Kidney capillary endothelial cell (primary cell): ENCODE results near the gene KRTAP5-6.

Source experiments
- DNase-seq: peaks from one replicate; pipeline ENCODE4 v3.0.0-alpha.2; 2018; ENCODE audit warnings: low spot score

KRTAP5-6 gene

GRCh38 chr11:1733716-1734640 lies 37.0 kb downstream of the KRTAP5-6 start:
- DNase-seq, result no peak

GRCh38 chr11:1734641-1735081 lies 37.7 kb downstream of the KRTAP5-6 start:
- DNase-seq, result no peak

- DNase-seq, result no peak
Measured at GRCh38 chr11:1735271-1735670, 38.3 kb downstream of the KRTAP5-6 start.

GRCh38 chr11:1736447-1736992 lies 39.5 kb downstream of the KRTAP5-6 start:
- DNase-seq, result no peak

GRCh38 chr11:1737080-1737757 lies 40.2 kb downstream of the KRTAP5-6 start:
- no peak for DNase-seq

GRCh38 chr11:1738380-1738779 lies 41.4 kb downstream of the KRTAP5-6 start:
- no peak for DNase-seq

DNA sequence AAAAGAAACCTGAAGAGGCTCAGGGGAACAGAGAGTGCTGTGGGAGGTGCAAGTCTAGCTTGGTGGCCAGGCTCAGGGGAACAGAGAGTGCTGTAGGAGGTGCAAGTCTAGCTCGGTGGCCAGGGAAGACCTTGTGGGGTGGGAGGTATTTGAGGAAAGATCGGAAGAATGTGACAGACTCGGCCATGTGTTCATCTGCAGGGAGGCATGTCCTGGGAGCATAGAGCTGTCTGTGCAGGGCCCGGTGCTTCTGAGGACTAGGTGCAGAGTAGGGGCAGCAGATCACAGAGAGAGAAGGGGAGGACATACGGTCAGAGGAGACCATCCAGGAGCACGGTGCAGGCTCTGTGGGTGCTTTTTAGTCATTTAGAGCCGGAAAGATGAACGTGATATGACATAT lies 42.6 kb downstream of the KRTAP5-6 start:
- no peak for DNase-seq

DNA sequence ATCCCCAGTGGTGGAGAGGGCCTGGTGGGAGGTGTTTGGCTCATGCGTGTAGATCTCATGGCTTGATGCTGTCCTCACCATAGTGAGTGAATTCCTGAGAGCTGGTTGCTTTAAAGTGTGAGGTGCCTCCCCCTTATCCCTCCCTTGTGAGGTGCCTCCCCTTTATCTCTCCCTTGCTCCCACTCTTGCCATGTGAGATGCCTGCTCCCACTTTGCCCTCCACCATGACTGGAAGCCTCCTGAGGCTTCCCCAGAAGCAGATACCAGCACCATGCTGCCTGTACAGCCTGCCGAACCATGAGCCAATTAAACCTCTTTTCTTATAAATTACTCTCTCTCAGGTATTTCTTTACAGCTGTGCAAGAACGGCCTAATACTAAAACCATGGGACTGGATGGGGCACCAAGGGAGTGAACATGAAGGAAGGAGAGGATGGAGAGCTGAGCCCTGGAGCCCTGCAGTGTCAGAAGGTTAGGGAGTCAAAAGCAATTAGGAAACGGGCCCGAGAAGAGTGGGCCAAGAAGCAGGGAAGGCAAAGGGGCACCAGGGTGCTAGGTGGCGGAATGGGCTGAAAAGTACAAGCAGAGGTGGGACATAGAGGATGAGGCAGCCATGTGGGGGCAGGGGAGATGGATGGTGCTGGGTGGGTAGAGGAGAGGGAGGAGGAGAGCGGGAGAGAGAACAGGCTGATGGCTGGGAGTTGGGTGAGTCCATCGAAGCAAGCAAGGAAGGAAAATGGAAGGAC lies 44.0 kb downstream of the KRTAP5-6 start:
- no peak for DNase-seq

DNA sequence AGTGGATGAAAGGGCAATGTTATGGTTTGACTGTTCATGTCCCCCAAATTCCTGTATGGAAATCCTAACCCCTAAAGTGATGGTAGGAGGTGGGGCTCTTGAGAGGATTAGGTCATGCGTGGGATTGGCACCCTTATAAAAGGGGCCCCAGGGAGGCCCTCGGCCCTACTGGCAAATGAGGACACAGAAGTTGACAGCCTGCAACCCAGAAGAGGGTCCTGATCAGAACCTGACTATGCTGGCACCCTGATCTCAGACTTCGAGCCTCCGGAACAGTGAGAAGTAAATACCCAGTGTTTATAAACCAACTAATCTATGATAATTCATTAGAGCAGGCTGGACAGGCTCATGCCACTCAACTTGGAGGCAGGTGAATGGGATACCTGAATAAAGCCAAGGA lies 44.7 kb downstream of the KRTAP5-6 start:
- DNase-seq, result no peak

GRCh38 chr11:1742371-1742770 lies 45.4 kb downstream of the KRTAP5-6 start:
- no peak for DNase-seq

- no peak for DNase-seq
Measured at GRCh38 chr11:1742869-1743584, 46.0 kb downstream of the KRTAP5-6 start.

DNA sequence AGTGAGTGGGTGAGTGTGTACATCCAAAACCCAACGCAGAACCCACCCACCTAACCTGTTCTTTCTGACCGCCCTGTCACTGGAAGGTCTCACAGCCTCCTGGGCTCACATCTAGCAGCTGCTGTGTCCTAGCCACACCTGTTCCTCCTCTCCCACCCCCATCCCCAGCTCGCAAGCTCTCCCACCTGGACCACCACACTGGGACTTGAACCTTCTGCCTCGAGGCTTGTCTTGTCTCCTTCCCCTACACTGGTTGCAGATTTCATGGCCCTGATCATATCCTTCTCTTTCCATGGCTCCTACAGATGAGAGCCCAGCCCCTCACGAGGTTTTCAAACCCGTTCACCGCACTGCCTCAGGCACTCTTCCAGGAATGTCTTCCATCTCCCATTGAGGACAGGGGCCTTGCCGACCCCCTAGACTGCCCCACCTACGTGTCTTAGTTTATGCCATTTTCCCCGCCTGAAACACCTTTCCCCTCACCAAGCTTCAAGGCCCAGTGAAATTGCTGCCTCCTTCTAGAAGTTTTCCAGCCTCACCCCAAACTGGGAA lies 46.7 kb downstream of the KRTAP5-6 start:
- DNase-seq, result no peak

- no peak for DNase-seq
Measured at GRCh38 chr11:1744137-1744886, 47.3 kb downstream of the KRTAP5-6 start.

- no peak for DNase-seq
Measured at GRCh38 chr11:1744891-1745700, 48.1 kb downstream of the KRTAP5-6 start.

GRCh38 chr11:1745701-1746320 lies 48.8 kb downstream of the KRTAP5-6 start:
- DNase-seq, result no peak

GRCh38 chr11:1746511-1746931 lies 49.5 kb downstream of the KRTAP5-6 start:
- DNase-seq, result no peak

GRCh38 chr11:1746956-1747752 lies 50.2 kb downstream of the KRTAP5-6 start:
- no peak for DNase-seq
